Stimulated activated CD8-positive, alpha-beta memory T cell treated with anti-CD3 and anti-CD28 coated beads, Interleukin-7, amount 100 ng/mL, for 4 hours (primary cell): ENCODE data around the gene NDUFS6.
"Not testable (repeated sequence)": the region's sequence is repeated elsewhere in the genome, so short reads cannot be mapped to it uniquely, and the experiment has no call there.

Experiments used
- DNase-seq, 2 donors: peaks; one replicate each; pipeline ENCODE4 v3.0.0-alpha.2; 2020; ENCODE audit warnings: low read depth in 2 of 2

NDUFS6 gene

GRCh38 chr5:1798589-1798988 lies 2.6 kb upstream of the NDUFS6 start:
- DNase-seq, result not testable (repeated sequence)

DNA sequence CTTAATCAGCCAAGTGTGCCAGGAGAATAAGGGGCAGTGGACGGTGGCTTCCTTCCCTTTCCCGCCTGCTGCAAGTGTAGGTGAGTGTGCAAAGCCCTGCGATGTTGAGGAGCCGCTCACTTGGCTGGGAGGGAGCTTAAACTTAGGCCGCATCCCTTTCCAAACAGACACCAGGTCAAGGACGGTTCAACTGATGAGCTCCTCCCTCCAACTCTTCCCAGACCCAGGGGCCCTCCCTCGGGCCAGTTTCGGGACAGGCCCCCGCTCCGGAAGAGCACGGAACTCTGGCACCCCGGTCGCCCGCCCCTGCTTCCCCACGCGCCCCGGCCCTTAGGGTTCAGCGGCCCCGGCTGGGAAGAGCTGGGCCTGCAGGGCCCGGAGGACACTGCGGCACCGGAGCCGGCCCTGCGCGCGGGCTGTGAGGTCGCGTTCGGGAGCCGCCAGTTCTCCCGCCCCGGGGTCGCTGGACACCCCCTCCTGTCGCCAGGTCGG lies 2.1 kb upstream of the NDUFS6 start:
- DNase-seq, result no peak

DNA sequence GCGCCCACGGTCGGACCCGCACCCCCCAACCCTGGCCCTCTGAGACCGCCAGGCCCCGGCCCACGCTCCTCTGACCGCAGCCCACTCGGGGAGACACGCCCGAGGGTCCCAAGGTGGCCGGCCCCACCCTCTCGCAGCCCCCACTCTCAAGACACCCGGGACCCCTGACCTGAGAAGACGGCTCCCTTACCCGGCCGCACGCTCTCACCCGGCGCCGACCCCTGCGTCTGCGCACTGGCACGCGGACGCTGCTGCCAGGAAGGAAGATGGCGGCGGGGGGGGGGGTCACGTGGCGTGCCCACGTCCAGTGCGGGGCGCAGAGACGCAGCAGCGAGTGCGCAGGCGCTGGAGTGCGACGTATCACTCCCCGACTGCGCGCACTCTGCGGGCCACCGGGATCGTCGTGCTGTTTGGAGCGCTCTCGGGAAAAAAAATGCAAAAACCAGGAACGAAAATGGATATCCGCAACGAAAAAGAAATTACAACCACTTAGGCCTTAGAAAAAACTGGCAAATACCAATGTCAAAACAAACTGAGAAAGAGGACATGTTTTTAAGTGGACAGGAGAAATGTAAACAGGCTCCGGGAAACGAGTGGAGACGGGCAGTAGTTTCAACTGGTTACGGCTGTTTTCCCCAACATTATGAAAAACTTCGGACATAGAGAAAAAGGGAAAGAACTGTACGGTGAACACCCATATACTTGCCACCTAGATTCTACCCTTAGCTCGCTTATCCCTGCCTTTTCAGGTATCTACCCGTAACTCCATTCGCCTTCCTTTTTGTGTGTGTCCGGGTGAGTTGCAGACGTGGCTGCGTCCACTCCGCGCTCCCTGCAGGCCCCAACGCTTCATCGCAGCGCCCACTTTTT lies 1.4 kb upstream of the NDUFS6 start, which contains the start of gene MRPL36:
MRPL36 (minus strand) TSS at position 236 of the 870 bp plus-strand sequence. CDS start 902 bp downstream, outside the sequence.
- peak; percentile 86 to 94 for DNase-seq

DNA sequence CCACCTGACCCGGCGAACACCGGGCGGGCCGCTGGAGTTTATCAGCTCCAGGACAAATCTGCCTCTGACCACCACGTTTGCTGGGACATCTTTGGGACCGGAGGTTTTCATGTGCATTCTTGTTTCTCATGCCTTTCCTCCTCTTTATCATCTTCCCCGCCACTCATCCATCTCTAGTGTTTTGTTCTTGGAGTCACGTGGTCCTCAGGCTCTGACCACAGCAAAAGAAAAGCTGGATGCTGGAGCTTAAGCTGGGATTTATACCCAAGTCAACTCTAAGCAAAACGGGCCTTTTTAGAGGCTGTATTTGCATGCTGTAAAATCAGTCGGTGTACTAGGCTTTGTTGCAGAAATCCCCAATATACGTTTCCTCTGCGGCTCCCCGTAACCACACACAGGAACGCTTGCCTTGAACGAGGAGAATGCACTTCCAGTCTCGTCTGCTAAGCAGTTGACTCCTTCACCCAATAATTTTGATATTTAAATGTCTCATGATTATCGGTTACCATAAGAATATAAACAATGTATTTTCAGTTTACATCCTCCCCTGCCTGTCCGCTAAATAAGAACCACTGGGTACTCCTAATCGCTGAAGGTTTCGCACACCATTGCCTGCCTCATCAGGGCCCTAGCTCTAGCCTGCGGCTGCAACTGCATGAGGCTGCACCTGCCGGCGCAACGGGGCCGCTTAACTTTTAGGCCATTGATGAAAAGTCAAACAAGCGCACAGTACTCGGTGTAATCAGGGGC lies 560 bp upstream of the NDUFS6 start:
- DNase-seq, result no peak

GRCh38 chr5:1801967-1802295 lies 724 bp downstream of the NDUFS6 start:
- no peak for DNase-seq

DNA sequence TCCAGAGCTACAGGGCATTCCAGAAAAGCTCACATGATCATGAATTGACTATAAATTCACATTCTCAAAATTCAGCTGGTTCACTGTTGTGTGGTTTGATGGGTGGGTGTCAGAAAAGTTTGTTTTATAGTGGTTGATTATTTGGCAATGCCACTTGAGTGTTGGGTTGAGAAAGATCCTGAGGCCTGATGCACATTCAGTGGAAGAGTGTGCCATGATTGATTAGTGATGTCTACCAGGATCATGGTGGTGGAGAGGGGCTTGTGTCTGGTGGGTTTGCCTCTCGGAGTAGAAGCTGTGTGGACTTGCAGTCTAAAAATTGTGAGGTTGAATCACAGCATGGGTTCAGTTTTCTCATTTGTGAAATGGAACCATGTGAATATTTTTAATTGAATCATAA lies 2.0 kb downstream of the NDUFS6 start:
- no peak for DNase-seq

- no peak for DNase-seq
These were observed 2.9 kb downstream of the NDUFS6 start for GRCh38 chr5:1804001-1804690.

DNA sequence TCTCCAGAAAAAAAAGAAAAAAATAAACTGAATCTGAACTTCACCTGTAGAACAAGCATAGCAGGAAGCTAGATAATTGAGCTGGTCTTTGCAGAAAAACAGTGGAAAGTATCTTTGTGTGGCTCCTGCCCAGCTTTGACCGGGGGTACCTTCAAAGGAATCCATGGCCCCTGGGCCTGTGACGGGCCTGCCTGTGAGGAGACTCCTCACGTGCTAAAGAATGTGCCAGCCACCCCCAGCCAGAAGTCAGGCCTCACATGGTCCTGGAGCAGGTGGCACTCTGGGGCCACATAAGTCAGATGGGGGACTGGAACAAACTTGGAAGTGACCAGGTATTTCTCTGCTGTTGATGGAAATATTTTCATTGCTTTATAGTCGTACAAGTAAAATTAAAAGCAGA lies 4.1 kb downstream of the NDUFS6 start:
- DNase-seq, result no peak

DNA sequence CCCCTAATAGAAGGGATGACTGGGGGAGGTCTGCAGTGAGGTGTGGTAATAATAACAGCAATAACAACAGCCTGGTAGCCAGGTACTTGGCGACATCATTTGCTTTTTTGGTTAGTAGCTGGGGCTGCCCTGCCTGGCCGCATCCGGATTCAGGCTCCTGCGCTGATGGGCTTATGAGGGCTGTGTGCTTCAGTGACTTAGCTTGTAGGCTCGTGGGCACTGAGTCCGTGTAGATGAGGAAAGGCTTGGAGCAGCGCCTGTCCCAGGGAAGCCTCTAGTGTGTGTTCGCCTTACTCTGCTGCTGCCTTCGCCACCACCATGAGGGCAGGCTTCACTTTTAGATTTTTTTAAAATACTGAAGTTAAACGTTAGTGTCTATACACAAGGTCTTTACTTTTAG lies 4.5 kb downstream of the NDUFS6 start:
- DNase-seq, result no peak

- DNase-seq, result no peak
These were observed 5.0 kb downstream of the NDUFS6 start for GRCh38 chr5:1806199-1806598.

- no peak for DNase-seq
These were observed 5.8 kb downstream of the NDUFS6 start for GRCh38 chr5:1806974-1807373.

DNA sequence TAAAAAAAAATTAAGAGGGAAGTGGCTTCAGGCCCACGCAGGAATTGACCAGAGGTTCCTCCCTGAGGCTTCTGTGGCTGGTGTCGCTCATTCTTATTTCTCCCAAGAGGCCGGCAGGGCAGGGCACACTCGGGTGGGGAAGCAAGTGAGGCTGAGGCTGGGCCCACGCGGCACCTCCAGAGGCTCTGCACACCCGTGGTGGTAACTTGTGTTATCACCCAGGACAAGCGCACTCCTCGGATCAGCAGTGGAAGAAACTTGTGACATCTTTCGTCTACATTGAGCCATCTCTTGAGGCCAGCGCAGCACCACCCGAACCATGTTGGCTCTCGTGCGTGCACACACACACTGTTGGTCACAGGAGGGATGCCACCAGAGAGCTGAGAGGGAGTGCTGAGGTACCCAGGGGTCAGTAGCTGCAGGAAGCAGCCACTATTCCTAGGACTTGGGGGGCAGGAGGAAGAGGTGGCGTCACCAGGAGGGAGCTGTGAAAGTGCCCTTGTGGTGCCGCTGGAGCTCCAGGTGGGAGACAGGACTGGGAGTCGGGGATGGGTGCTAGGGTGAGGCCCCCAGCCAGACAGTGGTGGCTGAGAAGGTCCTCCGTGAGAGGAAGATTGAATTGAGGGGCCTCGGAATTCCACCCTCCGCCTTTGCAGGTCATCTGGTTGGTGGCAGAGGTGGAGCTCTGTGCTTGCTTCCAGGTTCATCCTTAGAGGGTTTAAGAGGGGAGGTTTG lies 6.4 kb downstream of the NDUFS6 start:
- no peak for DNase-seq

DNA sequence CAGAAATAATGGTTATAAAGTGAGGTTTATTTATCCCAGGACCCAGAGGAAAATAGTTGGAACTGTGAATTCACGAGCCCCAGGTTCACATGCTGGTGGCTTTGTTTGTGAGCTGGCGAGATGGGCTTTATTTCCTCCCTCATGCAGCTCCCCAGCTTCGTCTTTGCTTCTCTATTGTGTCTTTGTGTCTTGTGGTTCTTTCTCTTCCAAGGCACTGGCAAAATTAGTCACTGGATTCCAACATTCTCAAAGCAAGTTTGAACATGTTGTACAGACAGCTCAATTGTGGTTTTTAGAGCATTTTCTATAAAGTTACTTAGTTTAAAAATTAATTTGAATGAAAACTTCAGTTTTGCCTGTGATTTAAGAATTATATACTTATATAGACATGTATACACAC lies 7.2 kb downstream of the NDUFS6 start:
- no peak for DNase-seq

GRCh38 chr5:1809416-1810035 lies 8.3 kb downstream of the NDUFS6 start:
- DNase-seq, result no peak

- DNase-seq, result no peak
These were observed 9.4 kb downstream of the NDUFS6 start for GRCh38 chr5:1810581-1811101.

GRCh38 chr5:1814183-1815020 lies 13.2 kb downstream of the NDUFS6 start:
- no peak for DNase-seq

DNA sequence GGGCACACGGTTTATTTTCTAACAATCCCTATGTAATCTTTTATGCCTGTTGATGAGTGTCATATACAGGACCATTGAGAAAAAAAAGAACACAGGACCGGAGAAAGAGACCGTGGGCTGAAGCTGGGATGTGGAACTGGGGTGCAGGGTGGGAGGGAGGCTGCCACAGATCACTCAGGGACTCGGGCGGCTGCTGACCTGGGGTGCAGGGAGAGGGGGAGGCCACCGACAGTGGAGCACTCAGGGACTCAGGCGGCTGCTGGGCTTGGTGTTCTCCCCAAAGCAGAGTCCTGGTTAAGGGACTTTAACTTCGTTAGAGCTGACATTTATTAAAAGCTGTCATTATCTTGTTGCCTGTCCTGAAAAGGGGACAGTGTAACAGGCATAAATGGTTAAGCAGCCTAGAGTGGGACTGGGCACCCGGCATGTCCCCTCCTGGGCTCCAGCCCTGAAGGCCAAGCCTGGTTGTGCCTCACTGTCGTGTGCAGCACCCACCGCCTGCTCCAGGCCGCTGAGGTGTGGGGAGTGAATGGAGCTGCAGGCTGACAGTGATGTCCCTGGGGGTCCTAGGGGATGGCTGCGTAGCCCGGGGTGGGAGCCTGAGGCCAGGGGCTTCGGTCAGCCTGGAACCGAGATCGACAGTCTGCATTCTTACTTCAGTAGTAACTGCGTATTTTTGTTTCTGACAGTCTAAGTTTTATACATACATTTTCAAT lies 14.0 kb downstream of the NDUFS6 start:
- DNase-seq, result no peak

DNA sequence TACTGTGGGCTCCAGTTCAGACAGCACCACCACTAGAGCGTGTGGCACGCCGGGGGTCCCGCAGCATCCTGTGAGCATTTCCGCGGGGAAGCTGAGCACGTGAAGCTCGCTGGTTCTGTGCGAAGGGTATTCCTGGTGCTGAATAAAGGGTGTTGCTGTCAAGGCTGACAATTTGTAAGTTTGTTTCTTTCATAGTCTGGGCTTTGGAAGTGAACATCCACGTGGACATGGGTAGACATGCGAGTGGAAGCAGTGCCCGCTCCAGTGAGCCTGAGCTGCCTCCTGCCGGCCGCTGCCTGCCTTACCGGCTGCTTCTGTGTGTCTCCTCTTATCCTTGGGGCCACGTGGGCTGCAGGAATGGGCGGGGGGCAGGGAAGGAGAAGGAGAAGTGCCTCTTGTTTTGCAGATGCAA lies 14.7 kb downstream of the NDUFS6 start:
- DNase-seq, result no peak

- not testable (repeated sequence) for DNase-seq
These were observed 15.4 kb downstream of the NDUFS6 start for GRCh38 chr5:1816495-1817089.
